Measurements from ENCODE around the gene EPB41L2. TPM values are rescaled to one million over a fixed set of nuclear protein-coding genes. Genes with fewer than 3 reads are reported as not detected.

The EPB41L2 gene
- total RNA-seq, 1 experiment from 2014 or later: 106 TPM

DNA sequence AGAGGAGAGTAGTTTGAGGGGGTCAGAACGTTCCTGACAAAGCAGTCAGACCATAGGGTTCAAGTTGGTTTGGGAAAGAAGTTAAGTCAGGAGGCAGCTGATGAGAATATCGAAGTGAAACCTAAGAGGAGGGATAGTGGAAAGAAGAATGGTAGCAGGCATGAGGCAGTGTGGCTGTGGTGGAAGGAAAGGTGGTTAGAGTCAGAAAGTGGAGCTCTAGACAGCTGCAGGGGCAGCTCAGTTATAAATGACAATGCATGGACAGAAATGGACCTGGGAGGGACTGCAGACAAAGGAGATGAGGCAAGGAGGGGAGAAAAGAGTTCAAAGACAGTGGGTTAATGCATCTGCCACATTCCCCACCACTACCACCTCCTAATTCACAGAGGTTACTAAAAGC, 169.3 kb downstream of the EPB41L2 start:
- ChIA-PET POLR2A (interaction anchor here (0.6 kb wide), 1 partner anchor 46 kb away, joined by 3 read pairs; no protein-coding TSS in a partner anchor), CTCF (no interaction called here)
- Mint-ChIP-seq H3K9me3 (no peaks in the 10 kb centered on the region), H3K27ac (peak overlapping the region; percentile 89), H3K4me3 (no peak overlapping the region), H3K27me3 (ENCODE audit: low read depth) (no peaks in the 10 kb centered on the region), H3K36me3 (peaks cover 15% of the 10 kb centered on the region), H3K4me1 (no peaks in the 10 kb centered on the region)
- DNase-seq (ENCODE audit: low spot score) (no peak), ATAC-seq (no peak)
- TF ChIP-seq IRF2 (CRISPR knock-in tag; IDR thresholded peaks at IDR 0.05; ENCODE audit: borderline replicate concordance, low read depth) (no peak), NR2C2 (CRISPR knock-in tag; IDR thresholded peaks at IDR 0.05) (no peak)

DNA sequence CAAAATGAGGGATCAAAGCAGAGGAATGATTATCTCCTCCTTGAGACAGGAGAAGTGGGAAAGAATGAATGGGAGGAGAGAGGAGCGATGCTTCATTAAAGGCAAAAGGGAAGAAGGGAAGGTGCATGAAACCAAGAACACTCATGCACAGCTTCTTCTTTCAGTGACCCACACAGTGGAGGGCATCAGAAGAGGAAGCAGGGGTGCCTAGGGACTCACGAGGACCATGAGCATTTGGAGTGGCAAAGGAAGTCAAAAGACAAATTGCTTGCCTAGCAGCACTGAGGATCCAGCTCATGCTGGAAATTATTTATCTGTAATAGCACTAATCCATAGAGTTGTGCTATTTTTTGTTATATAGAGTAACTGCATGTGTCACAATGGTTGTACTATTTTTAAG, 169.8 kb downstream of the EPB41L2 start:
- Mint-ChIP-seq H3K4me1 (no peaks in the 10 kb centered on the region), H3K4me3 (no peak overlapping the region), H3K27ac (peak overlapping the region; percentile 89), H3K36me3 (peaks cover 15% of the 10 kb centered on the region), H3K9me3 (no peaks in the 10 kb centered on the region), H3K27me3 (ENCODE audit: low read depth) (no peaks in the 10 kb centered on the region)
- ChIA-PET POLR2A (no interaction called here), CTCF (interaction anchor here (0.6 kb wide), 1 partner anchor 224 kb away, joined by 3 read pairs; no protein-coding TSS in a partner anchor)
- TF ChIP-seq JAZF1 (CRISPR knock-in tag; IDR thresholded peaks at IDR 0.05) (no peak), ZNF263 (CRISPR knock-in tag; IDR thresholded peaks at IDR 0.05; ENCODE audit: low read depth) (no peak), IRF1 (CRISPR knock-in tag; IDR thresholded peaks at IDR 0.05) (no peak), KAT7 (CRISPR knock-in tag; IDR thresholded peaks at IDR 0.05; ENCODE audit: borderline replicate concordance) (no peak)
- TF ChIP-seq, protein P1, sequence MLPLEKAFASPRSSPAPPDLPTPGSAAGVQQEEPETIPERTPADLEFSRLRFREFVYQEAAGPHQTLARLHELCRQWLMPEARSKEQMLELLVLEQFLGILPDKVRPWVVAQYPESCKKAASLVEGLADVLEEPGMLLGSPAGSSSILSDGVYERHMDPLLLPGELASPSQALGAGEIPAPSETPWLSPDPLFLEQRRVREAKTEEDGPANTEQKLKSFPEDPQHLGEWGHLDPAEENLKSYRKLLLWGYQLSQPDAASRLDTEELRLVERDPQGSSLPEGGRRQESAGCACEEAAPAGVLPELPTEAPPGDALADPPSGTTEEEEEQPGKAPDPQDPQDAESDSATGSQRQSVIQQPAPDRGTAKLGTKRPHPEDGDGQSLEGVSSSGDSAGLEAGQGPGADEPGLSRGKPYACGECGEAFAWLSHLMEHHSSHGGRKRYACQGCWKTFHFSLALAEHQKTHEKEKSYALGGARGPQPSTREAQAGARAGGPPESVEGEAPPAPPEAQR (CRISPR knock-in tag; IDR thresholded peaks at IDR 0.05): no peak
- no peak for DNase-seq (ENCODE audit: low spot score)
- ATAC-seq: no peak

GRCh38 chr6:130890521-130890971, 172.5 kb downstream of the EPB41L2 start:
- POLR2A ChIA-PET: interaction anchor here (0.7 kb wide), 1 partner anchor 422 kb away, joined by 4 read pairs; no protein-coding TSS in a partner anchor
- peaks cover 3% of the 10 kb centered on the region for H3K4me1 Mint-ChIP-seq
- 0 out of 2 replicates have a peak, but pooled peaks cover 3% of the 10 kb centered on the region for H3K9me3 Mint-ChIP-seq
- peaks cover 15% of the 10 kb centered on the region for H3K36me3 Mint-ChIP-seq
- ATAC-seq: no peak
- no peaks in the 10 kb centered on the region for H3K27me3 Mint-ChIP-seq (ENCODE audit: low read depth)
- TF ChIP-seq HMGXB4 (CRISPR knock-in tag; IDR thresholded peaks at IDR 0.05) (no peak), STAT6 (CRISPR knock-in tag; conservative IDR thresholded peaks at IDR 0.05; ENCODE audit: low read depth) (no peak), ZNF396 (CRISPR knock-in tag; IDR thresholded peaks at IDR 0.05; ENCODE audit: borderline replicate concordance) (no peak), GABPB1 (CRISPR knock-in tag; IDR thresholded peaks at IDR 0.05) (no peak), JUN (CRISPR knock-in tag; IDR thresholded peaks at IDR 0.05) (no peak), FOXP4 (CRISPR knock-in tag; IDR thresholded peaks at IDR 0.05) (no peak), CBFB (CRISPR knock-in tag; IDR thresholded peaks at IDR 0.05; ENCODE audit: low read depth) (no peak), CREB1 (CRISPR knock-in tag; IDR thresholded peaks at IDR 0.05) (no peak)
- TF ChIP-seq, protein P2, sequence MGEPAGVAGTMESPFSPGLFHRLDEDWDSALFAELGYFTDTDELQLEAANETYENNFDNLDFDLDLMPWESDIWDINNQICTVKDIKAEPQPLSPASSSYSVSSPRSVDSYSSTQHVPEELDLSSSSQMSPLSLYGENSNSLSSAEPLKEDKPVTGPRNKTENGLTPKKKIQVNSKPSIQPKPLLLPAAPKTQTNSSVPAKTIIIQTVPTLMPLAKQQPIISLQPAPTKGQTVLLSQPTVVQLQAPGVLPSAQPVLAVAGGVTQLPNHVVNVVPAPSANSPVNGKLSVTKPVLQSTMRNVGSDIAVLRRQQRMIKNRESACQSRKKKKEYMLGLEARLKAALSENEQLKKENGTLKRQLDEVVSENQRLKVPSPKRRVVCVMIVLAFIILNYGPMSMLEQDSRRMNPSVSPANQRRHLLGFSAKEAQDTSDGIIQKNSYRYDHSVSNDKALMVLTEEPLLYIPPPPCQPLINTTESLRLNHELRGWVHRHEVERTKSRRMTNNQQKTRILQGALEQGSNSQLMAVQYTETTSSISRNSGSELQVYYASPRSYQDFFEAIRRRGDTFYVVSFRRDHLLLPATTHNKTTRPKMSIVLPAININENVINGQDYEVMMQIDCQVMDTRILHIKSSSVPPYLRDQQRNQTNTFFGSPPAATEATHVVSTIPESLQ (CRISPR knock-in tag; IDR thresholded peaks at IDR 0.05): no peak
- TF ChIP-seq, protein P3, sequence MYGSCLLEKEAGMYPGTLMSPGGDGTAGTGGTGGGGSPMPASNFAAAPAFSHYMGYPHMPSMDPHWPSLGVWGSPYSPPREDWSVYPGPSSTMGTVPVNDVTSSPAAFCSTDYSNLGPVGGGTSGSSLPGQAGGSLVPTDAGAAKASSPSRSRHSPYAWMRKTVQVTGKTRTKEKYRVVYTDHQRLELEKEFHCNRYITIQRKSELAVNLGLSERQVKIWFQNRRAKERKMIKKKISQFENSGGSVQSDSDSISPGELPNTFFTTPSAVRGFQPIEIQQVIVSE (CRISPR knock-in tag; IDR thresholded peaks at IDR 0.05; ENCODE audit: borderline replicate concordance): no peak
- TF ChIP-seq, protein P4, sequence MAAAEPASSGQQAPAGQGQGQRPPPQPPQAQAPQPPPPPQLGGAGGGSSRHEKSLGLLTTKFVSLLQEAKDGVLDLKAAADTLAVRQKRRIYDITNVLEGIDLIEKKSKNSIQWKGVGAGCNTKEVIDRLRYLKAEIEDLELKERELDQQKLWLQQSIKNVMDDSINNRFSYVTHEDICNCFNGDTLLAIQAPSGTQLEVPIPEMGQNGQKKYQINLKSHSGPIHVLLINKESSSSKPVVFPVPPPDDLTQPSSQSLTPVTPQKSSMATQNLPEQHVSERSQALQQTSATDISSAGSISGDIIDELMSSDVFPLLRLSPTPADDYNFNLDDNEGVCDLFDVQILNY (CRISPR knock-in tag; IDR thresholded peaks at IDR 0.05): no peak
- H3K27ac Mint-ChIP-seq: no peak overlapping the region
- CTCF ChIA-PET: interaction anchor here (1.1 kb wide), 1 partner anchor 738 kb away, joined by 3 read pairs; no protein-coding TSS in a partner anchor
- H3K4me3 Mint-ChIP-seq: no peak overlapping the region
- no peak for DNase-seq (ENCODE audit: low spot score)
